GM12892 (cell line): Measurements from ENCODE around the gene PHLDB3.

Experiments
- POLR2A ChIP-seq: IDR thresholded peaks from 2 replicates; pipeline ENCODE4 v1.6.1; 2011; ENCODE audit warnings: low read depth, low read length, control low read depth
- TAF1 ChIP-seq: IDR thresholded peaks from 2 replicates; pipeline ENCODE4 v1.6.1; 2011; ENCODE audit warnings: low read depth, mild to moderate bottlenecking, control low read depth, low read length, borderline replicate concordance

DNA sequence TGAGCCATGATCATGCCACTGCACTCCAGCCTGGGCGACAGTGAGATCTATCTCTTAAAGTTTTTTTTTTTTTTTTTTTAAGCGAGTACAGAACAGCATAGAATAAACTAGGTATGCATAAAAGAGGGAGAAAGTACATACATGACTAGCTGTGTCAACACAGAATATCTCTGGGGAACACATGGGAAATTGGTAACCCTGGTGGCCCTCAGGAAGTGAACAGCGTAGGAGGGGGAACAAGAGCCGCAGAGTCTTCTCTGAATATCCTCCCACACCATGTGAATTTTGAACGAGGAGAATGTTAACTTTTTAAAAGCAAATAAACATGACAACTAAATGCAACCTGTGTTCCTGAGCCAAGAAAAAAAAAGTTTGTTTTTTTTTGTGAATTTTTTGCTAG is 15.2 kb downstream of the PHLDB3 start:
- TF ChIP-seq POLR2A (no peak), TAF1 (no peak)
